IMR-90 (cell line): Measurements from ENCODE around the gene TNK2. TPM values are rescaled to one million over a fixed set of nuclear protein-coding genes. Genes with fewer than 3 reads are reported as not detected.

ENCODE experiments used
- ATAC-seq: fragments of 200-7000 bp; cut with Tn5 transposase; 2 replicates; pipeline ENCODE4 v1.9.1; 2020; ENCODE audit warnings: low read depth, mild to moderate bottlenecking, moderate library complexity
- BruUV-seq: library from RNA; stranded (reverse); fragments of 400-500 nt; replicated peaks from 2 replicates; lab custom pipeline; 2021; lab: Mats Ljungman, UMichigan
- CTCF ChIA-PET: fragments of 300-600 bp; formaldehyde crosslinking; extraction: SDS; loops from one replicate; lab custom pipeline; 2021; ENCODE audit warnings: antibody characterized with exemption; lab: Yijun Ruan, JAX
- POLR2A ChIA-PET: fragments of 300-600 bp; sonication (Branson Sonifier 250); formaldehyde crosslinking; loops from one replicate; lab custom pipeline; 2022; ENCODE audit warnings: antibody characterized with exemption; ENCODE audit not compliant: unreplicated experiment; lab: Charles Lee
- DNase-seq: peaks from one replicate; pipeline ENCODE4 v3.0.0; 2013
- H2AFZ ChIP-seq: replicated peaks from 2 replicates; pipeline ENCODE3; 2013; ENCODE audit warnings: low read length, mild to moderate bottlenecking; ENCODE audit not compliant: poor library complexity
- H2AK5ac ChIP-seq: 2 replicates; pipeline ENCODE4 v1.6.1; 2013; ENCODE audit warnings: low read depth, low read length, inconsistent platforms
- H2AK9ac ChIP-seq: replicated peaks from 2 replicates; pipeline ENCODE3; 2013; ENCODE audit warnings: mild to moderate bottlenecking, low read depth, low read length, moderate library complexity; ENCODE audit not compliant: poor library complexity
- H2BK120ac ChIP-seq: 2 replicates; pipeline ENCODE4 v1.6.1; 2013; ENCODE audit warnings: low read depth, low read length, inconsistent platforms
- H2BK15ac ChIP-seq: 3 replicates; pipeline ENCODE4 v1.6.1; 2013; ENCODE audit warnings: low read depth, low read length, inconsistent platforms
- H2BK20ac ChIP-seq: 2 replicates; pipeline ENCODE4 v1.6.1; 2013; ENCODE audit warnings: low read depth, mild to moderate bottlenecking, inconsistent platforms, low read length, moderate library complexity
- H2BK5ac ChIP-seq: 2 replicates; pipeline ENCODE4 v1.6.1; 2013; ENCODE audit warnings: mild to moderate bottlenecking, low read depth, low read length, inconsistent platforms; ENCODE audit not compliant: poor library complexity, severe bottlenecking
- H3K14ac ChIP-seq: replicated peaks from 2 replicates; pipeline ENCODE4 v1.6.1; 2013; ENCODE audit warnings: low read depth, low read length, inconsistent platforms
- H3K18ac ChIP-seq: 2 replicates; pipeline ENCODE4 v1.6.1; 2013; ENCODE audit warnings: low read depth, low read length, control low read depth
- H3K23ac ChIP-seq: 2 replicates; pipeline ENCODE4 v1.6.1; 2013; ENCODE audit warnings: low read depth, low read length, inconsistent platforms
- H3K27ac ChIP-seq: 2 replicates; pipeline ENCODE4 v1.5.1; 2013; ENCODE audit warnings: mild to moderate bottlenecking, control low read depth, low read length; ENCODE audit not compliant: insufficient read depth
- H3K27me3 ChIP-seq: 2 replicates; pipeline ENCODE4 v1.6.1; 2013; ENCODE audit warnings: low read length; ENCODE audit not compliant: control insufficient read depth, insufficient read depth
- H3K36me3 ChIP-seq: 2 replicates; pipeline ENCODE4 v1.6.1; 2013; ENCODE audit warnings: low read length, mixed read lengths; ENCODE audit not compliant: control insufficient read depth, insufficient read depth
- H3K4ac ChIP-seq: 2 replicates; pipeline ENCODE4 v1.6.1; 2013; ENCODE audit warnings: low read depth, low read length, inconsistent platforms
- H3K4me1 ChIP-seq: 2 replicates; pipeline ENCODE4 v1.6.1; 2013; ENCODE audit warnings: low read length, mixed read lengths; ENCODE audit not compliant: control insufficient read depth, insufficient read depth
- H3K4me2 ChIP-seq: 2 replicates; pipeline ENCODE4 v1.6.1; 2013; ENCODE audit warnings: low read depth, mild to moderate bottlenecking, control low read depth, low read length, moderate library complexity
- H3K4me3 ChIP-seq: 2 replicates; pipeline ENCODE4 v1.5.1; 2013; ENCODE audit warnings: low read depth, mild to moderate bottlenecking, control low read depth, low read length, moderate library complexity; ENCODE audit not compliant: insufficient read depth
- H3K56ac ChIP-seq: 2 replicates; pipeline ENCODE4 v1.6.1; 2013; ENCODE audit warnings: low read length, inconsistent platforms; ENCODE audit not compliant: insufficient read depth; ENCODE audit errors: extremely low read depth
- H3K79me1 ChIP-seq, 2 experiments: 2 replicates each; pipeline ENCODE4 v1.6.1; 2013; ENCODE audit warnings: low read length in 2 of 2, inconsistent platforms in 1 of 2, low read depth in 1 of 2
- H3K9ac ChIP-seq: 2 replicates; pipeline ENCODE4 v1.6.1; 2013; ENCODE audit warnings: low read depth, low read length, control low read depth
- H3K9me1 ChIP-seq: 2 replicates; pipeline ENCODE4 v1.6.1; 2013; ENCODE audit warnings: low read length, inconsistent platforms; ENCODE audit not compliant: insufficient read depth
- H3K9me3 ChIP-seq: 2 replicates; pipeline ENCODE4 v1.6.1; 2013; ENCODE audit warnings: low read length; ENCODE audit not compliant: control insufficient read depth, insufficient read depth
- H4K20me1 ChIP-seq: 2 replicates; pipeline ENCODE4 v1.6.1; 2013; ENCODE audit warnings: low read length, inconsistent platforms; ENCODE audit not compliant: insufficient read depth
- H4K5ac ChIP-seq: 2 replicates; pipeline ENCODE4 v1.6.1; 2013; ENCODE audit warnings: mild to moderate bottlenecking, low read depth, low read length, control low read depth
- H4K8ac ChIP-seq, 2 experiments: 2 replicates each; pipeline ENCODE4 v1.6.1; 2013; ENCODE audit warnings: low read depth in 2 of 2, low read length in 2 of 2, control low read depth in 1 of 2, inconsistent platforms in 1 of 2
- H4K91ac ChIP-seq: 2 replicates; pipeline ENCODE4 v1.6.1; 2013; ENCODE audit warnings: low read depth, low read length, inconsistent platforms; ENCODE audit not compliant: insufficient read depth
- CEBPB ChIP-seq: IDR thresholded peaks from 2 replicates; pipeline ENCODE4 v1.6.1; 2012; ENCODE audit warnings: low read depth, low read length, improper control_type of control experiment
- MAFK ChIP-seq: IDR thresholded peaks from 2 replicates; pipeline ENCODE4 v1.6.1; 2012; ENCODE audit warnings: low read depth, low read length, improper control_type of control experiment
- MXI1 ChIP-seq: IDR thresholded peaks from 2 replicates; pipeline ENCODE4 v1.6.1; 2012; ENCODE audit warnings: low read depth, mild to moderate bottlenecking, low read length, moderate library complexity, borderline replicate concordance
- RCOR1 ChIP-seq: IDR thresholded peaks from 2 replicates; pipeline ENCODE4 v1.6.1; 2012; ENCODE audit warnings: mild to moderate bottlenecking, low read length, improper control_type of control experiment; ENCODE audit not compliant: insufficient replicate concordance
- RFX5 ChIP-seq: IDR thresholded peaks from 2 replicates; pipeline ENCODE4 v1.8.0; 2012; ENCODE audit warnings: low read depth, mild to moderate bottlenecking, low read length, moderate library complexity
- SMC3 ChIP-seq: fragments of 150-350 bp; IDR thresholded peaks from 2 replicates; pipeline ENCODE4 v1.6.1; 2016; ENCODE audit warnings: low read depth, mild to moderate bottlenecking, antibody characterized with exemption, low read length, moderate library complexity
- WGBS, 2 experiments: methylation state at CpG; one replicate each; pipeline versions ENCODE4 v1.1.5 to v1.1.7; 2013; ENCODE audit warnings: missing lambda C conversion rate in 2 of 2; ENCODE audit not compliant: insufficient read length in 1 of 2; ENCODE audit errors: extremely low coverage in 2 of 2; 5-methylcytosine and 5-hydroxymethylcytosine counted together
- dilution Hi-C: fragments of 300-500 bp; cut with HindIII; formaldehyde crosslinking; loops from one replicate; pipeline ENCODE4 v1.14.3; 2018; ENCODE audit warnings: low sequenced_read_pairs; ENCODE audit not compliant: unreplicated experiment
- in situ Hi-C: fragments of 300-500 bp; cut with MboI; formaldehyde crosslinking; loops from 3 replicates; pipeline ENCODE4 v1.14.3; 2019; ENCODE audit warnings: low sequenced_read_pairs, inconsistent platforms, mixed read lengths
- intact Hi-C: fragments of 100-400 bp; cut with micrococcal nuclease; formaldehyde crosslinking; loops from 2 replicates; pipeline ENCODE4 v1.10.0; 2022
- polyA plus RNA-seq, 3 experiments: library from polyadenylated mRNA; depleted of rRNA; stranded (reverse); fragments of >200 nt; gene quantifications; 2 replicates each; pipeline ENCODE4 v1.2.3, GENCODE V29; 2012; ENCODE audit warnings: low replicate concordance in 1 of 3
- total RNA-seq: library from RNA; depleted of rRNA; stranded (reverse); fragments of >200 nt; gene quantifications from 2 replicates; pipeline ENCODE4 v1.2.3, GENCODE V29; 2012
- TF ChIP-seq, protein P1 (sequence below): fragments of 150-350 bp; IDR thresholded peaks from 2 replicates; pipeline ENCODE4 v1.6.1; 2016; ENCODE audit warnings: low read depth, mild to moderate bottlenecking, low read length, moderate library complexity, borderline replicate concordance

The TNK2 gene
- total and polyA plus RNA-seq, 2 of the 4 experiments (the other 2 are of a cell fraction) = 2.2 to 13.8 TPM

GRCh38 chr3:195886181-195887141 is 21.9 kb downstream of the TNK2 start:
- Histone ChIP-seq H3K4ac (no peak overlapping the region), H2AK9ac (peak overlapping the region; percentile 79), H2BK15ac (no peak overlapping the region), H3K4me1 (peaks cover 4% of the 10 kb centered on the region; the same call in 1 of the 2 replicates), H3K4me2 (no peak overlapping the region), H2AFZ (no peak overlapping the region), H2BK120ac (no peak overlapping the region), H3K79me1 (peaks cover 13 to 32% of the 10 kb centered on the region in 2 experiments; a peak in 3 of 4 replicates), H3K36me3 (peaks cover 28% of the 10 kb centered on the region), H3K14ac (no peak overlapping the region; the same call in 1 of the 2 replicates), H3K9me1 (peaks cover 9% of the 10 kb centered on the region; the same call in 1 of the 2 replicates), H3K27ac (no peak overlapping the region), H4K20me1 (no peaks in the 10 kb centered on the region; the same call in 1 of the 2 replicates), H3K23ac (no peak overlapping the region), H4K91ac (no peak overlapping the region), H2AK5ac (no peak overlapping the region), H3K27me3 (no peaks in the 10 kb centered on the region), H3K9me3 (no peaks in the 10 kb centered on the region), H3K18ac (no peak overlapping the region), H2BK20ac (no peak overlapping the region), H3K56ac (no peak overlapping the region), H3K4me3 (no peak overlapping the region), H4K8ac (0 out of 4 replicates have a peak overlapping the region, but pooled peaks of 1 of the 2 experiments have one; percentile 14), H4K5ac (no peak overlapping the region), H2BK5ac (no peak overlapping the region), H3K9ac (no peak overlapping the region)
- DNase-seq (peak; percentile 35), ATAC-seq (0 out of 2 replicates have a peak, but pooled peaks have one; percentile 21)
- intact Hi-C loops (no loop called here), dilution Hi-C loops (no loop called here), in situ Hi-C loops (no loop called here)
- 81% methylated on average over 25 of the region's 34 CpGs; no CpG with 5 or more reads in 1 of the 2 experiments for WGBS, 2 experiments
- CTCF ChIA-PET = interaction anchor here (1.2 kb wide), 1 partner anchor 8 kb away, joined by 4 read pairs; no protein-coding TSS in a partner anchor
- POLR2A ChIA-PET = no interaction called here
- TF ChIP-seq, protein P1, sequence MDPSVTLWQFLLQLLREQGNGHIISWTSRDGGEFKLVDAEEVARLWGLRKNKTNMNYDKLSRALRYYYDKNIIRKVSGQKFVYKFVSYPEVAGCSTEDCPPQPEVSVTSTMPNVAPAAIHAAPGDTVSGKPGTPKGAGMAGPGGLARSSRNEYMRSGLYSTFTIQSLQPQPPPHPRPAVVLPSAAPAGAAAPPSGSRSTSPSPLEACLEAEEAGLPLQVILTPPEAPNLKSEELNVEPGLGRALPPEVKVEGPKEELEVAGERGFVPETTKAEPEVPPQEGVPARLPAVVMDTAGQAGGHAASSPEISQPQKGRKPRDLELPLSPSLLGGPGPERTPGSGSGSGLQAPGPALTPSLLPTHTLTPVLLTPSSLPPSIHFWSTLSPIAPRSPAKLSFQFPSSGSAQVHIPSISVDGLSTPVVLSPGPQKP = no peak
- no peak for TF ChIP-seq RFX5
- no peak for TF ChIP-seq MXI1
- no peak for TF ChIP-seq RCOR1
- no peak for TF ChIP-seq MAFK
- TF ChIP-seq CEBPB = no peak
- no peak for TF ChIP-seq SMC3
- BruUV-seq = no TSS peak
